Measurements from ENCODE around the gene SNX3.

GRCh38 chr6:108168090-108168463, 92.8 kb downstream of the SNX3 start:
- TF ChIP-seq CTCF (IDR thresholded peaks at IDR 0.05) (no peak), POLR2A (IDR thresholded peaks at IDR 0.05) (no peak)

Measured in adrenal gland (tissue), 5 donors.